Brain microvascular endothelial cell (primary cell): ENCODE measurements around the gene RPS16.

Experiments
- DNase-seq: peaks from one replicate; pipeline ENCODE4 v3.0.0-alpha.2; 2020
- H3K27ac ChIP-seq: fragments of 250-450 bp; sonication (Bioruptor Pico); 2 replicates; pipeline ENCODE4 v1.5.1; 2020; ENCODE audit warnings: mild to moderate bottlenecking, moderate library complexity
- H3K27me3 ChIP-seq: fragments of 250-450 bp; sonication (Bioruptor Pico); replicated peaks from 2 replicates; pipeline ENCODE4 v1.5.1; 2020; ENCODE audit warnings: mild to moderate bottlenecking
- H3K36me3 ChIP-seq: fragments of 250-450 bp; sonication (Bioruptor Pico); replicated peaks from 2 replicates; pipeline ENCODE4 v1.5.1; 2020; ENCODE audit warnings: mild to moderate bottlenecking
- H3K4me3 ChIP-seq: 2 replicates; pipeline ENCODE4 v1.5.1; 2011; ENCODE audit warnings: low read depth, mild to moderate bottlenecking, control low read depth, low read length, moderate library complexity
- CTCF ChIP-seq: IDR thresholded peaks from 2 replicates; pipeline ENCODE4 v1.5.1; 2011; ENCODE audit warnings: low read depth, mild to moderate bottlenecking, moderate library complexity, low read length, control low read depth, inconsistent platforms; ENCODE audit errors: missing control alignments
- in situ Hi-C: cut with HindIII; loops from 2 replicates; pipeline ENCODE4 v1.10.0; 2017; ENCODE audit warnings: low sequenced_read_pairs, low pct_ligation_motif_present

The RPS16 gene

DNA sequence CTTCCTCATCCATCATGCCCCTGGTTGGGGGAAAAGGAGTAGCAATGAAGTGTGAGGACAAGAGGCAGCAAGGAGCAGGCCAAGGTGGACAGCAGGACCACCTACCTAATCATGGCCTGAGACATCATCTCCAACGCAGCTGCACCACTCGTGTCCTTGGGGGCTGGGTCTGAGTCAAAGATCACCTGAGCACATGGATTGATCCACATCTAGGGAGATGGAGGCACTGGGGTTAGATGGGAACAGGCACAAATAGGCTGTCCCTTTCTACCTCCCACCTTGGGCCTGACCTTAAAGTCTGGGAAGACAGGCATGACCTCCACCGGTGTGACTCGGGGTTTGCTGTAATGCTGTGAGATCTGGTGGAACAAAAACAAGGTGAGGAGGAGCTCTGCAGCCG lies 47.1 kb downstream of the RPS16 start:
- TF ChIP-seq CTCF: no peak
- H3K4me3 ChIP-seq: no peak overlapping the region
- in situ Hi-C loops: no loop called here
- no peak overlapping the region for H3K27ac ChIP-seq
- H3K27me3 ChIP-seq: no peaks in the 10 kb centered on the region
- DNase-seq: no peak
- peaks cover 56% of the 10 kb centered on the region for H3K36me3 ChIP-seq

GRCh38 chr19:39386557-39386956 lies 49.2 kb downstream of the RPS16 start:
- H3K27ac ChIP-seq: no peak overlapping the region
- H3K27me3 ChIP-seq: no peaks in the 10 kb centered on the region
- peaks cover 58% of the 10 kb centered on the region for H3K36me3 ChIP-seq
- in situ Hi-C loops: no loop called here
- DNase-seq: no peak
- TF ChIP-seq CTCF: no peak
- H3K4me3 ChIP-seq: no peak overlapping the region

GRCh38 chr19:39385629-39386411 lies 49.9 kb downstream of the RPS16 start:
- no peak for DNase-seq
- Histone ChIP-seq H3K36me3 (peaks cover 66% of the 10 kb centered on the region), H3K27ac (no peak overlapping the region), H3K4me3 (no peak overlapping the region), H3K27me3 (no peaks in the 10 kb centered on the region)
- TF ChIP-seq CTCF: no peak
- in situ Hi-C loops: no loop called here

DNA sequence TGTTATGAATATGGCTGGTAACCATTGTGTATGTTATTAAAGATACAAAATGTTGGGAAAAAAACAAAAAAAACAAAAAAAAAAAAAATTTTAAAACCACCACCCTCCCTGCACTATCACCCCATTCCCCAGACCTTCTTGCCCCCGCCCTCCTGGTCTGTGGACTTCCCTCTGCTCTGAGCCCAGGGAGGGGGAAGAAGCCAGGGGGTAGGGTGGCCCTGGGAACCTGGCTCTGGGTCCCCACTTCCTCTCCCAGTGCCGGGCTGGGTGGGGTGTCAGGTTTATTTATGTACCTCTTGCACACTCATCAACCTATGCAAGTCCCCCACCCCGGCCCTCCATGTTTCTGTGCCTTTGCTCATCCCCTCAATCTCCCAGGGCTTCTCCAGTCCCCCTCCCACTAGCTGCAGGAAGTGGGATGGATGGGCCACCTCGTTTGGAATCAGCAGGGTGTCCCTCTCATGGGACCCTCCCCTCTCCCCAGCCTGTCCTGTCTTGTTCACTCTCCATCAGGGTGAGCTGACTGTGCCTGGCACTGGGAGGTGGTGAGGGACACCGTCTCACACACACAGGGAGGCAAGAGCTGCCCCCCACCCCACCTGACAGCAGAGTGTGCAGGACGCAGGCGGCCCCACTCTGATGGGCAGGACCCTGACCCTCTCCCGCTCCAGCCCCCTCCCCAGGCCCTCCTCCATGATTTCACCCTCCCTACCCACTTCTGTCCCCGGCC lies 50.7 kb downstream of the RPS16 start:
- Histone ChIP-seq H3K4me3 (no peak overlapping the region), H3K36me3 (peaks cover 74% of the 10 kb centered on the region), H3K27me3 (no peaks in the 10 kb centered on the region), H3K27ac (no peak overlapping the region)
- no peak for TF ChIP-seq CTCF
- no peak for DNase-seq
- in situ Hi-C loops: no loop called here
